Forelimb muscle (tissue), 1 donor: Measurements from ENCODE around the gene CFAP74. TPM values are rescaled to one million over a fixed set of nuclear protein-coding genes. Genes with fewer than 3 reads are reported as not detected.

Source experiments
- DNase-seq: peaks from one replicate; pipeline ENCODE4 v3.0.0-alpha.2; 2013; ENCODE audit warnings: low read depth
- polyA plus RNA-seq: library from polyadenylated mRNA; unstranded; fragments of 120-200 nt; gene quantifications from one replicate; pipeline ENCODE4 v1.2.1, GENCODE V29; 2013; ENCODE audit not compliant: insufficient read length

The CFAP74 gene
- 0.24 TPM for polyA plus RNA-seq

- DNase-seq = no peak
Measured at GRCh38 chr1:2003541-2004131, at the start of gene CFAP74. Gene CFAP74, minus strand, starts transcription at chr1:2003786. Its CDS starts 12,830 bp downstream, at chr1:1990956.

- DNase-seq = no peak
Measured at GRCh38 chr1:2053217-2053616, 49.6 kb upstream of the CFAP74 start.

- DNase-seq = no peak
Measured at GRCh38 chr1:2052756-2053155, 49.2 kb upstream of the CFAP74 start.

GRCh38 chr1:2052054-2052679 is 48.6 kb upstream of the CFAP74 start:
- no peak for DNase-seq

DNA sequence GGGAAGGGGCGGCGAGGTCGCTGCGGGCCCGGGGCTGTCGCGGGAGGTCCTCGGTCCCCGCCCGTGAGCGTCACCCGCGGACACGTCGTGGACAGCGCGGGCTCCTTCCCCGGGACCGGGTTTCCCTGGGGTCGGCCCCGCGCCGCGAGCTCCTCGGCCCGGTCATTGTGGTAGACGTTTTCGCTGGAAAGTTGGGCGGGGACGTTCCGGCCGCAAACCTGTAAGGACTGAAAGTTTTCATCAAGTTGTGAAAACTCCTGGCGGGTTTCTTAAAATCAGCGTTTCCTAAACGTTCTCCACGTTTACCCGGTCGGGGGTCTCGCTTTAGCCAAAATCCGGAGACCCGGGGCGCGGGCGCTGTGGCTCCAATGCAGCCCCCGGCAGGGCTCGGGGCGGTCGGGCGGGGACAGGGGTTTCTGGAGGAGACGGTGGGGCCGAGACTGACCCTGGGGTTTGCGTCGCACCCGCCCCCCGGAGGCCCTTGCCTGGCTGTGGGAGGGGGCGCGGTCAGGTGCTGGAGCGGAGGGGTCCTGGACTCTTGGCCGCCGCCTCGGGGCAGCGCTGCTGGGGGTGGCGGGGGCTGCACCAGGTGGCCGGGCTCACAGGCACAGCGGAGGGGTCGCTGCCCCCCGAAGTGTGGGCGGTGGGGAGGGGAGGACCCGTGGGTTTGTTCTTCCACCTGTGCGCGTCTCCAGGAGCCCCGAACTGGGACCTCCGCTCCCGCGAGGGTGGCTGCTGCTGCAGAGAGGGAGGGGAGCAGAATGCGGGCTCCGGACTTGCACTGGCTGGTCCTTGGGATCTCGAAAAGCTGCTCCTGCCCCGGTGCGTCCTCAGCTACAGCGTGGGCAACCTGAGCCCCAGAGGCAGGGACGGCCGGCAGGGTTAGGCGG is 47.5 kb upstream of the CFAP74 start:
- DNase-seq = no peak

DNA sequence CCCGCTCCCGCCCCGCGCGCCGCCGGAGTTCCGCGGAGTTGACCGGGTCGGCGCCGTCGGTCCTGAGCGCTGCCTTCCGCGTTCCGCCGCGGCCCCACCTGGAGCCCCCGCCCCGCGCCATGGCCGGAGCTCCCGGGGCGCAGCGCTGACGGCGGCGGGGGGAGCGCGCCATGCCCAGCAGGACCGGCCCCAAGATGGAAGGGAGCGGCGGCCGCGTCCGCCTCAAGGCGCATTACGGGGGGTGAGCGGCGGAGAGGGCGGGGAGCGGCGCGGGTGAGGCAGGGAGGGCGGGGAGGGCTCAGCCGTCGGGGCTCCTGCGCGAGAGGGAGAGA is 46.8 kb upstream of the CFAP74 start:
- DNase-seq = no peak

- no peak for DNase-seq
Measured at GRCh38 chr1:2049718-2050431, 46.3 kb upstream of the CFAP74 start, which contains the start of gene PRKCZ. Gene PRKCZ, plus strand, starts transcription at chr1:2050411. Its CDS starts 220 bp downstream, at chr1:2050631.

GRCh38 chr1:2049225-2049717 is 45.7 kb upstream of the CFAP74 start:
- DNase-seq = no peak

DNA sequence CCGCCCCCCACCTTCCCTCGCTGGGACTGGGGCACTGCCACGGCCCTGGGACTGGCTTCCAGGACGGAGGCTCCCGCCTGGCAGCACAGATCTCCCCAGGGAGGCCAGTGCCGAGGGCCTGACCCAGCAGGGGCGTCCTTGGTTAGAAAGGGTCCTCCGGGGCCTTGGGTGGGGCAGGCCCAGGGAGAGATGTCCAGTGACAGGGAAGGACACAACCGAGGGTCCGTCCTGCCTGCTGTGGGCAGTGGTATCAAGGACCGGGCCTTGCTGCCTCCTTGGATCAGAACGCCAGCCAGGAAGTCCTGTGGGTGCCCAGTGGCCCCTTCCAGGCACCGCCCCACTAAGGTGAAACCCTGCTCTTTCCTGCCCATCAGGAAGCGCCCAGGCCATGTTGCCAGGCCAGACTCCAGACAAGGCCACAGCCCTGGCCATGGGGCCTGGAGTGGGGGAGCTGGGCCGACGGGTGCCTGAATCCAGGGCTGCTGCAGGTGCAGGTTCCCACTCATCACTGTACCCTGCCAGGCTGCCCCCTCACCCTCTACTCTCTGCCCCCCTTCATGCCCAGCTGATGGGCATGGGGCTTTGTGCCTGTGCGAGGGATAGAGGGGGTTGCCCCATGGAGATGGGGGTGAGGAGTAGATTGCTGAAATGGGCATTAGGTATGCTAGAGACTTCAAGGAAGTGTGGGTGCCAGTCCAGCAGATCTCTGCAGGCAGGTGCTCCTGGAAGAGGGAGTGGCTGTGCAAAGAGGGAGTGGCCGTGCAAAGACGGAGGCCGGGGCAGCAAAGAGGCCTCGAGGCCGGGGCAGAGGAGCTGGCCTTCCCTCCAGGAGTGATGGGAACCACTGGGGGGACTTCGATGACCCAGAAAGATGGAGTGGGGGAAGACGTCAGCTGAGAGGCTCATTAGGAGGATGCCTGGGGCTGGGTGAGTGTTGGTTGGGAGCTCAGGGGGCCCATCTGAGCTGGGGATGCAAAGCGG is 44.5 kb upstream of the CFAP74 start:
- no peak for DNase-seq

DNA sequence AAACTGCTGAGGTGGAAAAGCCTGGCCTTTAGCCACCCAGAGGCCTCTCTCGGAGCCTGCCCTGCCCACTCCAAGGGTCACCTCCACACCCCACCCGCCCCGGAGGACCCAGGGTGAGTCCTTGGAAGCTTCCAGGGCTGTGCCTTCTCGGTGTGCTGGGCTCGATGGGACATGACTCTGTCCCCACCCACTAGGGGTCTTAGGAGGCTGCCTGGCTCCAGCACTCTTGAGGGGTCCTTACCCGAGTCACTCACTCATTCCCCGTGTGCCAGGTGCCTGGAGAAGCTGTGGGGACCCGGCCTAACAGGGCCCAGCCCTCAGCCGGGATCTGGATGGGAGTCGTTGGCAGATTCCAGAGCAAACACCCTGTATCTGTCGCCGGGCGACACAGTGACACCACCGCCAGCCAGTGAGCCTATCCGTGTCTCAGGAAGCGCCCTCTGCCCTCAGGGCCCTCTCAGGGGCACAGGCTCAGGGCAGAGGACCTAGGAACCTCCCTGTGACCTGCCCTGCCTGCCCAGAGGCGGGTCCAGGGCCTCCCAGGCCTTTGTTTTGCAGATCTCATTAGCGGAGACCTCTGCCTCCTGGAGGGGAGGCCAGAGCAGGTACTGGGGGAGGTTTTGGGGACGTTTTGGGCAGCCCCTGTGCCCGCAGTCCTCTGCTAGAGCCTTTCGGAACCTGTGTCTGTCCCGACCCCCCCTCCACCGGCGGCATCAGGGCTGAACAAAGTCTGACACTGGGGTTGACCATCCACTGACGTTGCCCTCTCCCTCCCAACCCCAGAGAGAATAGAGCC is 43.6 kb upstream of the CFAP74 start:
- no peak for DNase-seq

DNA sequence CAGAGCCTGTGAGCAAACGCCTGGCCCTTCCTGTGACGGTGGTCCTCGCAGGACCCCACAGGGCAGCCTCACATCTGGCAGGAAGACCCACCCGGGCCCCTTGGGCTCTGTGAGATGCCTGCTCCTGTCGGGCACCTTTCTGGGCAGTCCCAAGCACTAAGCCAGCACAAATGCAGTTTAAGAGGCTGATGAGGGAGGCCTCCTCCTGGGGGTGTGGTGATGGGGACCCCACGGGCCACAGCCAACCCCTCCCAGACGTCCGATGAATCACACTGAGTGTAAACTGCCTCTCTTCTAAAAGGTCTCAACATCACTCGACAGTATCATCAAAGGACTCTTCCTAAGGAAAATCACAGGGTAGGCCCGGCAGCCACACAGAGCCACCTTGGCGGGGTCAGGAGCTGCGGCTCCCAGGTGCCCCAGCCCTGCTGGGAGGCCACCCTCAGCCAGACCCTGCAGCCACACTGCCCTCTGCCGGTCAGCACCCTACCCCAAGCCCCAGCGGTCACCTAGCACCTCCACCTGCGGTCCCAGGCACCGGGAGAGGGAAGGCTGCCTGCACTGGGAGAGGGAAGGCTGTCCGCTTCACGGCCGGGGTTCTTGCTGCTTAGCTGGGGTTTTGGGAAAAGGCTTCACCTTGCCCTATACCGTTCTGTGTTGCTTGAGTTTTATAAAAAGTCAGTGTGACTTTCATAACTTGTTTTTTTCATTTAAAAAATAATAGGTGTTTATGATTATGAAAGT is 42.8 kb upstream of the CFAP74 start:
- no peak for DNase-seq

DNA sequence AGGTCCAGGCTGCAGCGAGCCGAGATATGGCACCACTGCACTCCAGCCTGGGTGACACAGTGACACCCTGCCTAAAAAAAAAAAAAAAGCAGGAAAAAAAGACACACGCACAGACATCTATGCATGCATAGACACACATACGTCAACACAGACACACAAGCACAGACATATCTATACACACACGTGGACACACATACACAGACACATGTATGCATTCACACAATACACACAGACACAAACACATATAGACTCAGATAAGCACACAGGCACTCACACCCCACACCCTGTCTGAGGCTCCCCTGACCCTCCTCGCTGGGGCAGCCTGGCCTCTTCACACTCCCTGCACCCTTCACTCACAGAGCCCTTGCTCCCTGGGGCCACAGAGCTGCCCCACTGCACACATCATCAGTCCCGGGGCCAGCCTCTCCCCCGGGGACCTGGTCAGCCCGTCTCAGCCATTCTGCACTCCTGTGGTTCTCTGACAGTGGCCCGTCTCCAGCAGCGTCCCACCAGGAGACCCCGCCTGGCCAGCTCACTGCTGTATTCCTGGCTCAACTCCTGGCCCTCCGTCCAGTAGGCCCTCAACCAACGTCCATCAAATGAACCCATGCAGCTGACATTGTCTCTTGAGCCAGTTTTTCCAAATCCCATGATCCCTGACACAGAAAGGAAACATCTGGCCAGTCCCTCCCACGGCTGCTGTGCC is 42.0 kb upstream of the CFAP74 start:
- peak; percentile 32 for DNase-seq

GRCh38 chr1:2044510-2045319 is 41.1 kb upstream of the CFAP74 start:
- no peak for DNase-seq

GRCh38 chr1:2043886-2044285 is 40.3 kb upstream of the CFAP74 start:
- DNase-seq = no peak

DNA sequence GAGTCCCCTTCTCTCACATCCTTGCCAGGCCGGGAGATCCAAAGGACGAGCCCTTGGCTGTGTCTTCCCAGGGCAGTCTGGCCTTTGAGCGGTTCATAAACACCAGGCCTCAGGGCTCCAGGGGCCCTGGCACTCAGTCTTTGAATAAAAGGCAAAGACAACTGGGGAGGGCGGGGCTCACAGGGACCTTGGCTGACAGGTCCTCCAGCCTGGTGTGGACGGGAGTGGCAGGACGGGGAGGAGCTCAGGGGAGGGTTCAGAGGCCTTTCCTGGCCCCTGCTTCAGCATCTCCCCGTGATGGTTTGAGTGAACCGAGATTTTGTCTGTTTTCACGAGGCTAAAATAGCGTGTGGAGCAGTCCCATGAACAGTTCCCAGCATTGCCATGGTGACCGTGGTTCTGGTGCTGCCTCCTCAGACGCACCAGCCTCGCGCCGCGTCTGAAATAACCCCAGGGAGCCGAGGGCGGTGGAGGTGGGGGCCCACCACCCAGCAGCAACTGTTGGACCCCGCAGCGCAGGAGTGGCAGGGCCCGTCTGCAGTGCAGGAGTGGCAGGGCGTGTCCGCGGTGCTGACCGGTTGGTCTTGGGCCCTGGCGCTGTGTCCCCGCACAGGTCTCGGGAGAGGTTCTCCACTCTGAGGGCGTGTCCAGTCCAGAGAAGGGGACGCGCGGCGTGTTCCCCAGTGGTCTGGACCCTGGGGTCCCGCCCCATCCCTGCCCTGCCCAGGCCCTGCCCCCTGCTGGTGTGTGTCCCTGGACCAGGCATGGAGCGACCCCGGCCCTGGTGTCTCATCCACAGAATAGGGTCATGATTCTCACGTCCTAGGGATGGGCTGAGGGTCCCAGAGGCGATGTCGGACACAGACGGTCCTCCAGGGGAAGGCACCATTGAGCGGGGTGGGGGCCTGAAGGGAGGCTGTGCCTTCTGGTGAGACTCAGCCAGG is 39.5 kb upstream of the CFAP74 start:
- no peak for DNase-seq

DNA sequence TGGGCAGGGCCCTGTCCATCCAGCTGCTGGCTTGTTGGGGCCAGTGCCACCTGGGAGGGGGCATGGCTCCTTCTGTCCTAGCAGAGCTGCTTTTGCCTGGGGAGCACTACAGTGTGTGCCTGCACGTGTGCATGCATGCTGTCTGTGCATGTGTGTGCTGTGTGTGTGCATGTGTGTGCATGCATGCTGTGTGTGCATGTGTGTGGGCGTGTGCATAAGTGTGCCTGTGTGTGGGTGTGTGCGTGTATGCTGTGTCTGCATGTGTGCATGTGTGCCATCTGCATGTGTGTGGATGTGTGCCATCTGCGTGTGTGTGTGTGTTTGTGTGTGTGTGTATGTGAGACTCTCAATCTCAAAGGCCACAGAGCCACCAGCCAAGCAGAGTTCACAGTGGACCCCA is 38.3 kb upstream of the CFAP74 start:
- no peak for DNase-seq
